ENCODE measurements around the gene BRK1. TPM values are rescaled to one million over a fixed set of nuclear protein-coding genes. Genes with fewer than 3 reads are reported as not detected.
"Not testable (repeated sequence)": the region's sequence is repeated elsewhere in the genome, so short reads cannot be mapped to it uniquely, and the experiment has no call there.

Gene BRK1
- total RNA-seq, 1 donor from 2014 or later = 127 TPM

DNA sequence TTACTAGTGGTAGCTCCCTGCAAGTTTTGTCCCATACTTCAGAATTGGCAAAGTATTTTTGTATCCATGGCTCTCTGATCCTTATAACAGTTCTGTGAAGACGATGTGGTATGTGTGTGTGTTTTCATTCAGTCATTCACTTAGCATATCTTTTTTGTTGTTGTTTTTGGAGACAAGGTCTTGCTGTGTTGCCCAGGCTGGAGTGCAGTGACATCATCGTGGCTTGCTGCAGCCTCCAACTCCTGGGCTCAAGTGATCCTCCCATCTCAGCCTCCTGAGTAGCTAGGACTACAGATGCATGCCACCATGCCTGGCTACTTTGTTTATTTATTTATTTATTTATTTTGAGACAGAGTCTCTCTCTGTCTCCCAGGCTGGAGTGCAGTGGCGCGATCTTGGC is 60.7 kb downstream of the BRK1 start:
- DNase-seq (ENCODE audit: low read depth in 2 of 2) = not testable (repeated sequence)

Other genes starting within 250 kb of the BRK1 start
- gene CIDEC, start 235.4 kb upstream of the BRK1 start, total RNA-seq = not detected in 2 replicates
- 25.0 and 31.7 TPM in 2 replicates for gene JAGN1, start 225.1 kb upstream of the BRK1 start, total RNA-seq
- 0.13 TPM in 2 replicates for gene IL17RE, start 212.8 kb upstream of the BRK1 start, total RNA-seq
- gene IL17RC, start 198.6 kb upstream of the BRK1 start, total RNA-seq = 16.9 and 25.3 TPM in 2 replicates
- gene CRELD1, start 181.8 kb upstream of the BRK1 start, total RNA-seq = 22.0 and 33.5 TPM in 2 replicates
- 0.51 and 0.63 TPM in 2 replicates for gene PRRT3, start 163.3 kb upstream of the BRK1 start, total RNA-seq
- gene EMC3, start 128.8 kb upstream of the BRK1 start, total RNA-seq = 38.1 and 44.9 TPM in 2 replicates
- 11.3 and 20.4 TPM in 2 replicates for gene FANCD2, start 89.2 kb upstream of the BRK1 start, total RNA-seq
- gene FANCD2OS, start 7.4 kb upstream of the BRK1 start, total RNA-seq = not detected in 2 replicates
- gene VHL, start 26.1 kb downstream of the BRK1 start, total RNA-seq = 42.5 and 48.3 TPM in 2 replicates
- 60.3 and 65.1 TPM in 2 replicates for gene IRAK2, start 49.2 kb downstream of the BRK1 start, total RNA-seq
- 10.1 and 12.1 TPM in 2 replicates for gene TATDN2, start 132.8 kb downstream of the BRK1 start, total RNA-seq
- 0.39 and 0.51 TPM in 2 replicates for gene GHRL, start 177.3 kb downstream of the BRK1 start, total RNA-seq
- gene SEC13, start 205.4 kb downstream of the BRK1 start, total RNA-seq = 315 and 354 TPM in 2 replicates

Data from dermis microvascular lymphatic vessel endothelial cell (primary cell).